Lower leg skin (tissue), 4 donors: ENCODE measurements around the gene CMTM2. TPM values are rescaled to one million over a fixed set of nuclear protein-coding genes. Genes with fewer than 3 reads are reported as not detected.
"Not testable (repeated sequence)": the region's sequence is repeated elsewhere in the genome, so short reads cannot be mapped to it uniquely, and the experiment has no call there.

Experiments used
- DNase-seq, 2 donors: peaks; one replicate each; pipeline ENCODE4 v3.0.0-alpha.2; 2019; ENCODE audit warnings: low spot score in 2 of 2
- H3K4me3 ChIP-seq: fragments of 200-600 bp; sonication (generic); 2 replicates; pipeline ENCODE4 v1.5.1; 2017; ENCODE audit warnings: mild to moderate bottlenecking, low read depth; ENCODE audit not compliant: poor library complexity, severe bottlenecking
- POLR2A ChIP-seq, 2 donors: fragments of 450-650 bp; IDR thresholded peaks; one replicate each; pipeline ENCODE4 v1.6.1; 2016 to 2017; ENCODE audit warnings: antibody characterized with exemption in 2 of 2, mild to moderate bottlenecking in 1 of 2, moderate library complexity in 1 of 2
- WGBS, 2 donors: methylation state at CpG; one replicate each; pipeline ENCODE4 v1.1.5; 2018; 5-methylcytosine and 5-hydroxymethylcytosine counted together
- intact Hi-C: fragments of 100-400 bp; cut with DNase I; formaldehyde crosslinking; loops from one replicate; pipeline ENCODE4 v1.15.0; 2023; ENCODE audit warnings: low total_unique reads
- total RNA-seq, 4 donors: library from RNA; depleted of rRNA; stranded (reverse); fragments of >200 nt; gene quantifications; one replicate each; pipeline ENCODE4 v1.1.0, GENCODE V29; 2016
- TF ChIP-seq, protein P1 (sequence below), 3 donors: fragments of 450-650 bp; IDR thresholded peaks; one replicate each; pipeline ENCODE4 v1.5.1; 2016; ENCODE audit warnings: antibody characterized with exemption in 3 of 3, mild to moderate bottlenecking in 3 of 3, moderate library complexity in 2 of 3

The CMTM2 gene
- total RNA-seq, 4 donors from 2014 or later: 0.26 TPM; not detected in 3

DNA sequence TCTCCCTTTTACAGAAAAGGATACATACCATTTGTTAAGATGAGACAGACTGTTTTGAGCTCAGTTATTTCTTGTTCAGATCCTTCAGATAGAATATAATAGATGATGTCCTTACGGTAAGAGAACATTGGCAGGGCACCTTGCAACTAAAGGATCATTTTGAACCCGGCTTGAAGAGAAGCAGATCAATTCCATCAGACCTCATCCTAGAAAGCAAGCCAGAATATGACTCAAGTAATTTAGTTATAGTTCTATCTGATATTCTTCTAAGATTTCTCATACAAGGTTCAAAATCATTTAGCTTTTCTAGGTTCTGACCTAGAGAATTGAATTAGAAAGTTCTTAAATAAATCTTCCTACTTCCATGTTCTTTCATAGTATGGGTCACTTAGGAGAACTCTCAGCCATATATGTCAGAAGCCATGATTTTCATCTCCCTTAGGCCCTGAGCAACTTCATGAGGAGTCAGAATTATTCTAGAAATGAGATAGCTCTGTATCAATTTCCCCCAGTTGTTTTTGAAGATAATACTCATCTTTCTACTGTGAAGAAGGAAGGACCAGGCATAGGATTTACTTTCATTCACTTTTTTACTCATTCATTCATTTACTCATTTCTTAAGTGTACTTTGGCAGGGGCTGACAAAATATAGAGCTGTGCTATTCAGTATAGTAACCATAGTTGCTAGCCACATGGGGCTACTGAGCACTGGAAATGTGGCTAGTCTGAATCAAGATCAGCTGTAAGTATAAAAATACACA, 15.5 kb upstream of the CMTM2 start:
- TF ChIP-seq POLR2A (IDR thresholded peaks at IDR 0.05): no peak
- TF ChIP-seq, protein P1, sequence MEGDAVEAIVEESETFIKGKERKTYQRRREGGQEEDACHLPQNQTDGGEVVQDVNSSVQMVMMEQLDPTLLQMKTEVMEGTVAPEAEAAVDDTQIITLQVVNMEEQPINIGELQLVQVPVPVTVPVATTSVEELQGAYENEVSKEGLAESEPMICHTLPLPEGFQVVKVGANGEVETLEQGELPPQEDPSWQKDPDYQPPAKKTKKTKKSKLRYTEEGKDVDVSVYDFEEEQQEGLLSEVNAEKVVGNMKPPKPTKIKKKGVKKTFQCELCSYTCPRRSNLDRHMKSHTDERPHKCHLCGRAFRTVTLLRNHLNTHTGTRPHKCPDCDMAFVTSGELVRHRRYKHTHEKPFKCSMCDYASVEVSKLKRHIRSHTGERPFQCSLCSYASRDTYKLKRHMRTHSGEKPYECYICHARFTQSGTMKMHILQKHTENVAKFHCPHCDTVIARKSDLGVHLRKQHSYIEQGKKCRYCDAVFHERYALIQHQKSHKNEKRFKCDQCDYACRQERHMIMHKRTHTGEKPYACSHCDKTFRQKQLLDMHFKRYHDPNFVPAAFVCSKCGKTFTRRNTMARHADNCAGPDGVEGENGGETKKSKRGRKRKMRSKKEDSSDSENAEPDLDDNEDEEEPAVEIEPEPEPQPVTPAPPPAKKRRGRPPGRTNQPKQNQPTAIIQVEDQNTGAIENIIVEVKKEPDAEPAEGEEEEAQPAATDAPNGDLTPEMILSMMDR (IDR thresholded peaks at IDR 0.05): no peak
- intact Hi-C loops: no loop called here
- no peak overlapping the region for H3K4me3 ChIP-seq
- DNase-seq: no peak
- WGBS, 2 donors: 91% methylated on average over 2 of the region's 2 CpGs

DNA sequence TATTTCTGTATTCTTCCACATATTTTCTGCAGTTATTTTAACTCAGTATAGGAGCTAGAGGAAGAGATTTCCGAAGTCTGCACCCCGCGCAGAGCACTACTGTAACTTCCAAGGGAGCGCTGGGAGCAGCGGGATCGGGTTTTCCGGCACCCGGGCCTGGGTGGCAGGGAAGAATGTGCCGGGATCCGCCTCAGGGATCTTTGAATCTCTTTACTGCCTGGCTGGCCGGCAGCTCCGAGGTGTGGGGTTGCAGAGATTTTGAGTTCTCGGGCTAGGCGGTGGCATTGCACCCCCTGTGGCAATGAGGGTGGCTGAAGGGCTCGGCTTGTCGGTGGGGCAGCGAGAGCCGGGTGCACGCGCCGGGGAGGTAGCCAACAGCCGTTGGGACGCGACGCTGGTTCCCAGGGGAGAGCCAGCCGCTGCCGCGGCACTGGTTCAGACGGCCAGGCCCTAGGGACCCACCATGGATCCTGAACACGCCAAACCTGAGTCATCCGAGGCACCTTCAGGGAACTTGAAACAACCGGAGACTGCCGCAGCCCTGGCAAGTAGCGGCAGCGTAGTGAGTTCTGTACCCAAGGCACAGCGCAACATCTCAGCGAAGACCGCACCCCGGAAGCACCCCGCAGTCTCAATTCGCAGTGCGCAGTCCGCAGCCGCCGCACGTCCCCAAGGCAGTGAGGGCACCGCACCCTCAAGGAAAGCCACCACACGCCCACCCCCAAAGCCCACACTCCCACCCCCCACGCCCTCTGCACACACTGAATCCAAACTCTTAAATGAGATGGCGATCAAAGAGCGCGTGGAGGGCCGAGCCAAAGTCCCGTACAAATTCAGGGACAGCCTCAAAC, 13.0 kb upstream of the CMTM2 start, which contains the start of gene CMTM1:
Gene CMTM1 (plus strand): TSS at position 389 of the 851 bp plus-strand sequence. CDS start 75 bp downstream, at position 464.
- no peak for DNase-seq
- intact Hi-C loops: no loop called here

DNA sequence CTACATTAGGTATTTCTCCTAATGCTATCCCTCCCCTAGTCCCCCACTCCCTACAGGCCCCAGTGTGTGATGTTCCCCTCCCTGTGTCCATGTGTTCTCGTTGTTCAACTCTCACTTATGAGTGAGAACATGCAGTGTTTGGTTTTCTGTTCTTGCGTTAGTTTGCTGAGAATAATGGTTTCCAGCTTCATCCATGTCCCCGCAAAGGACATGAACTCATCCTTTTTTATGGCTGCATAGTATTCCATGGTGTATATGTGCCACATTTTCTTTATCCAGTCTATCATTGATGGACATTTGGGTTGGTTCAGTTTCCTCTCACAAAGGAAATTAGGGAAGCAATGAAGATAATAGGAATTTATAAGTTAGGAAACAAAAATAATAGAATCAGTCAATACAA, 12.0 kb upstream of the CMTM2 start:
- DNase-seq, H3K4me3 ChIP-seq, intact Hi-C loops: not testable (repeated sequence)
- 86 to 99% methylated on average over 3 of the region's 3 CpGs for WGBS, 2 donors

More for the DNA sequence above, 13.0 kb upstream of the CMTM2 start, which contains the start of gene CMTM1:
- WGBS, 2 donors: 92 to 95% methylated on average over 46 to 53 of the region's 54 CpGs
- H3K4me3 ChIP-seq: no peak within 1 kb of the TSS
- TF ChIP-seq, protein P1 (IDR thresholded peaks at IDR 0.05): no peak
- no peak for TF ChIP-seq POLR2A (IDR thresholded peaks at IDR 0.05)

- TF ChIP-seq, protein P1 (IDR thresholded peaks at IDR 0.05): no peak
- TF ChIP-seq POLR2A (IDR thresholded peaks at IDR 0.05): no peak
- no peak for DNase-seq
- 94 to 96% methylated on average over 2 of the region's 2 CpGs for WGBS, 2 donors
- intact Hi-C loops: no loop called here
- no peak overlapping the region for H3K4me3 ChIP-seq
Observed at GRCh38 chr16:66568355-66568754, 10.9 kb upstream of the CMTM2 start.

- no peak overlapping the region for H3K4me3 ChIP-seq
- intact Hi-C loops: no loop called here
- no peak for DNase-seq
- WGBS, 2 donors: 93 to 96% methylated on average over 1 of the region's 1 CpG
- no peak for TF ChIP-seq POLR2A (IDR thresholded peaks at IDR 0.05)
- TF ChIP-seq, protein P1 (IDR thresholded peaks at IDR 0.05): no peak
Observed at GRCh38 chr16:66569131-66569530, 10.1 kb upstream of the CMTM2 start.

GRCh38 chr16:66569827-66570405, 9.3 kb upstream of the CMTM2 start:
- DNase-seq: no peak
- TF ChIP-seq, protein P1 (IDR thresholded peaks at IDR 0.05): no peak
- TF ChIP-seq POLR2A (IDR thresholded peaks at IDR 0.05): no peak
- 55 to 63% methylated on average over 3 of the region's 3 CpGs for whole genome bisulfite sequencing, 2 donors
- no peak overlapping the region for H3K4me3 ChIP-seq
- intact Hi-C loops: no loop called here
